Stimulated activated naive CD8-positive, alpha-beta T cell treated with anti-CD3 and anti-CD28 coated beads, Interleukin-15, Interleukin-2, amounts not matched to agents 100 U/mL and 50 U/mL, for 24 hours (primary cell): Measurements from ENCODE around the gene WDR77.

Experiments used
- ATAC-seq: fragments of 150-1000 bp; cut with Tn5 transposase; one replicate; pipeline ENCODE4 v1.10.0; 2021
- DNase-seq: peaks from one replicate; pipeline ENCODE4 v3.0.0; 2021

Gene WDR77

GRCh38 chr1:111448918-111449702 is at the start of gene WDR77, which contains the start of gene ATP5PB:
TSS of gene WDR77 (minus strand) at chr1:111449256. CDS start at chr1:111449169, 87 bp downstream.
TSS of gene ATP5PB (plus strand) at chr1:111449464. CDS start at chr1:111449542, 78 bp downstream.
- peak; percentile 89 for DNase-seq
- ATAC-seq, result peak; percentile 99

DNA sequence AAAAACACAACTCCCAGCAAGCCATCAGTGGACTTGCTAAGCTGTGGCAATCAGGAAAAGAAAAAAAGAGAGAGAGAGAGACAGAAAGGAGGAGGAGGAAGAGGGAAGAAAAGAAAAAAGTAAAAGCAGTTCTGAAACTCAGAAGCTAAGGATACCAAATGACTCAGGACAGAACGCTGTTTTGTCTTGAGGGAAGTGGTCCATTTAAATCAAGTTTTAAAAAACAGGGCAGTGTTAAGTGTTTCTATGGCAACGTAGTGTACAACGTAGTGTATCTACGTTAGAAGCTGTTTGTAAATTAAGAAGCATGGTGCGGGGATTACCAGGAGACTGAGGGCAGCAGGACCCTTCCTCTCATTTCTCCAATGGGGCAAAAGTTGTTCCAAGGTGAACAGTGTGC is 48.5 kb upstream of the WDR77 start:
- DNase-seq (no peak), ATAC-seq (peak; percentile 28)

GRCh38 chr1:111496398-111496797 is 47.3 kb upstream of the WDR77 start:
- DNase-seq (no peak), ATAC-seq (peak; percentile 71)

DNA sequence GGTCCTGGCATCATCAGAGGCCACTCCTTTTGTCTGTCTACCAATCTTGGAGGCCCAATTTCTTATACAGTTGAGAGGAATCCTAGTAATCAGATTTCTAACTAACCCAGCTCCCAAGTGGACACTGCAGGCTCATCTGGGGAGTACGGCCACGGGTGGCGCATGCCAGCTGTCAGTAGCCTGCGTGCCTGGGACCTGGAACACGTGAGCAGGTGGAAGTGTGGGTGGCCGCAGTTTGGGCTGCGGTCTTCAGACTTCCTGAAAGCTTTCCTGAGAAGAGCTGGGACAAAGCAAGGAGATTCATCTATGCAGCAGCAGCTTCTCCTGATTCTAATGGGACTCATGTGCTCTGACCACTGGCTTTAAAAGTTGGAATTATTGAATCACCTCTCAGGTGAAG is 42.0 kb upstream of the WDR77 start:
- no peak for ATAC-seq
- DNase-seq, result no peak

DNA sequence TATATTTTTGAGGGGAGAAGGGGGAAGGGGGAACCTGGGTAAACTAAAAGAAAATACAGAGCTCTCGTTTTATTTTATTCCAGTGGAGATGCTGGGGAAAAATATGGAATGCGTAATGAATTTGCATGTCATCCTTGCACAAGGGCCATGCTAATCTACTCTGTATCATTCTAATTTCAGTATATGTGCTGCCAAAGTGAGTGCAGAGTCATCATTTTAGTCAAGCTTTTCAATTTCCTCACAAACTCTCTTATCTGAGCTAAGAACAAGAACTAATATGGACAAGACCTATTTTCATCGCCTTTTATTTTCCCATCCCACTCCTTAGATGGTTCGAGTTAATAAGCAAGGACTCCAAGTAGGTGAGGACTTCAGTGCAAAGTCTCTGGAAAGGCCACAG is 41.2 kb upstream of the WDR77 start:
- DNase-seq (no peak), ATAC-seq (no peak)

GRCh38 chr1:111489604-111490003 is 40.5 kb upstream of the WDR77 start:
- no peak for ATAC-seq
- no peak for DNase-seq

DNA sequence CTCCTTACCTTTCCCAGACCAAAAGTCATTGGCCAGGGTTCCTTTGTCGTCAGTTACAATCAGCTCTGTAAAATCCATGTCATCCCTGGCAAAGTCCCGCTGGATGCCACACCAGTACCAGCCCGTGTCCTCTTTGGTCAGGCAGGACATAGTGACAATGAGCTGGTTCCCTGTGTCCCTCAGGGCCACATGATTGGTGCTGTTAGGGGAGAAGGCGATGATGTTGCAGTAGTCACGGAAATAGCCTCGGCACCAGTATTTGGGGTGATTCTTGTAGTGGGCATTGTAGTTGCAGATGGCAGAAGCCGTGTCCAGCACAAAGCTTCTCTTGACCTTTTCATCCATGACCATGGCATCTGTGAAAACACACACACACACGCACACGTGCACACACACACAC is 39.6 kb upstream of the WDR77 start:
- ATAC-seq, result no peak

GRCh38 chr1:111487133-111487532 is 38.1 kb upstream of the WDR77 start:
- ATAC-seq, result no peak
- DNase-seq, result no peak

More for the DNA sequence above, 39.6 kb upstream of the WDR77 start:
- DNase-seq, result no peak

GRCh38 chr1:111486431-111486830 is 37.4 kb upstream of the WDR77 start:
- ATAC-seq (no peak), DNase-seq (no peak)

- ATAC-seq, result no peak
Measured at GRCh38 chr1:111484391-111485026, 35.5 kb upstream of the WDR77 start.

DNA sequence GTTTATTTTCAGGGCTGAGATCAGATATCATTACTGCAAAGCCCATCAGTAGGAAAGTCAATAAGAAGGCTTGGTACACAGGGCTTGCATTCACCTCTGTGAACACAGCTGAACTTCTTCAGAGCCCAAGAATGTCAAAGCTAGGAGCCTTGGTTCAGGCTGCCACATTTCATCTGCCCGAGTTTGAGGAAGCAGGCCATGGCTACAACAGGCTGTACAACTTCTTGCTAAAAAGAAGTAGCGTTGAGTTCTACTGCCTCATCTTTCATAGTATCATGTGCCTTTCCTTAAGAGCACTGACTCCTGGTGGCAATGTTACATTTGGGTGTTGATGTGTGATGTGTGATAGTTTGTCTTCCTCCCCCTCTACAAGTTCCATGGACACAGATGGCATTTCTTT is 34.8 kb upstream of the WDR77 start:
- ATAC-seq (no peak), DNase-seq (no peak)

More at GRCh38 chr1:111484391-111485026, 35.5 kb upstream of the WDR77 start:
- DNase-seq, result no peak

DNA sequence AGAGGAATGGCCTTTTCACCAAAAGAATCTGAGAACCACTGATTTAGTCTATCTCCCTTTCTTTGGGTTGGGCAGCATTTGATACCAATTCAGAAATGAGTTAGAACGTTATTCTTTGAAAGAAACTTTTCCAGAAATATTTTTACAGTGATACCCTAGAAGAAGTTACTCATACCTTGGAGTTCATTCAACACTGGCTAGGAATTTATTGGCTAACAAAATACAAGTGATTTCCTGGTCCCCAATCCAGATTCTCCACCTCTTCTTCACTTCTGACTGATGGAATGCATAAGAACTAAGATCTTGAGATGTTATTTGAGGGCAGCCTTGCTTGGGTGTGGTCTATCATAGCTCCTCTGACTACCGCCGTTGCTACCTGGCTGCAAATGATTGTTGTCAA is 34.1 kb upstream of the WDR77 start:
- DNase-seq (no peak), ATAC-seq (no peak)

DNA sequence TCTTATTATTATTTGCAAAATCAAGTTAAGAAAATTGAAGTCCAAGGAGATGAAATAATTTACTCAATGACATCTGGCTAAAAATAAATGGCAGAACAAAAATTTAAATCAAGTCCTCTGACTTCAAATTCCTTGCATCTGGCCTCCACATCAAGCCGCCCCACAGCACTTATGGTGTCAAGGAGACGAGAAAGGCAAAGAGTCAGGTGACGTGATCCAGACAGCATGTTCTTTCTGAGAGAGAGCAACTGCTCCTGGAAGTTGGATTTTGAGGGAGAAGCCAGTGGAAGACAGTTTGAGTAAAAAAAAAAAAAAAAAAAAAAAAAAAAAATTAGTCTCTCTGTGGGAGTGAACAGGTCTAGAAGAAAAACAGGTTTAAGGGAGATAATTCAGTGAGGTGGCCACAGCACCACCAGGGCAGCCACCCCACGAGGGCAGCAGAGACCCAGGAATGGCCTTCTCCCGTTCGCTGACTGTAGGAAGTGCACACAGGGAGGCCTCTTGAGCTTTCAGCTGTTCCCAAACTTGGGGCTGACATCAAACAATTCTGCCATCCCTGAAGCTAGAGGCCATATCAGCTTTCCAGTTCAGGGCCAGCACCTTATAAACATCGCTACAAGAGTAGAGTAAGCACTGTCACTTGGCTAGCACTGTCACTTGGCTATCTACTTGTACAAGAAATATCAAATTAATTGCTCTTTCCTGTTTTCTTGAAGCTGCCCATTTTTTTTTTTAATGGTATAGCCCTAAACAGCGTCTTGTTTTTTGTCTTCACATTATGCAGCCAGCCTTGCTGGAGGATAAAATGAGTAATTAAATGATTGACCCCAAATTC is 32.5 kb upstream of the WDR77 start:
- DNase-seq, result peak; percentile 72

GRCh38 chr1:111480674-111481073 is 31.6 kb upstream of the WDR77 start:
- ATAC-seq, result no peak

More for the DNA sequence above, 32.5 kb upstream of the WDR77 start:
- peak; percentile 74 for ATAC-seq

DNA sequence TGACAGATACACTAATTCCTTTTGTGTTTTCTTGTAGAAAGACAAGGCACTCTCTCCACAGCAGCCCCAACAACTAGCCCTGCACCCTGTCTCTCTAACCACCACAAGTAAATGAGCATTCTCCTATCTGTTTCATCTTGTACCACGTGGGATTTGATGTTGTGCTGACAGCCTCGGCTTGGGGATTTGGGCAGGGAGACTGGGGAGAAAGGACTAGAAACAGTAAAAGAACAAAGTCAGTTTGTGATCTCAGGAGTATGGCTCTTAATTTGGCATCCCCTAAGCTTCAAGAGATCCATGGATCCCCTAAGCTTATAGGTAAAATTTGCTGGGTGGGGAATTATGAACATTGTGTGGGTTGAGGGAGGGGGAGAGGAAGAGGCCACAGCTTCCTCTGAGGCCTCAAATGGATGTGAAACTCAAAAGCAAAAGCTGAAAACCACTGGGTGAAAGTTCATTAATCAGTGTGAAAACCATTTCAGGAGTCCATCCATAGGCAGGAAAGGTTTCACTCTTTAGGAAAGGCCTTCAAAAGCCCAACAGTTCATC is 27.8 kb upstream of the WDR77 start:
- peak; percentile 30 for DNase-seq

More at GRCh38 chr1:111480674-111481073, 31.6 kb upstream of the WDR77 start:
- DNase-seq, result no peak

GRCh38 chr1:111476214-111476613 is 27.2 kb upstream of the WDR77 start:
- ATAC-seq (no peak), DNase-seq (no peak)

More for the DNA sequence above, 27.8 kb upstream of the WDR77 start:
- peak; percentile 65 for ATAC-seq

- peak; percentile 45 for DNase-seq
- peak; percentile 84 for ATAC-seq
Measured at GRCh38 chr1:111475701-111476100, 26.6 kb upstream of the WDR77 start.

- ATAC-seq (no peak), DNase-seq (no peak)
Measured at GRCh38 chr1:111474521-111474920, 25.5 kb upstream of the WDR77 start.

- DNase-seq, result no peak
- ATAC-seq, result no peak
Measured at GRCh38 chr1:111474106-111474505, 25.1 kb upstream of the WDR77 start.

DNA sequence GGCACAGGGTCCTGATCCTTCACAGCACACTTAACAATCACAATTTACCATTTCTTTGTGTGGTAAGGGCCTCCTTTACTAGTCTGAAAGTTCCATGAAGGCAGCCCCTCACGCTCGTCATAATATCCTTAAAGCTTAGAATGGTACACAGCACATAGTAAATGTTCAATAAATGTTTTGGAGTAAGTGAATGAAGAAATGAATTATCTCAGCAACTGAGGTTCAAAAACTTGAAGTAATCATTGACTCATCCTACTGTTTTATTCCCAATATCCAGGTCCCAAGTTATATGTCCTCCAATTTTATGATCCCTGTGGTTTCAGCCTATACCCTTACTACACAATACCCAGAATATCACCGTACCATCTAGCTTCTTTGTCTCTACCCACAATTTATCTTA is 22.5 kb upstream of the WDR77 start:
- ATAC-seq (no peak), DNase-seq (no peak)

DNA sequence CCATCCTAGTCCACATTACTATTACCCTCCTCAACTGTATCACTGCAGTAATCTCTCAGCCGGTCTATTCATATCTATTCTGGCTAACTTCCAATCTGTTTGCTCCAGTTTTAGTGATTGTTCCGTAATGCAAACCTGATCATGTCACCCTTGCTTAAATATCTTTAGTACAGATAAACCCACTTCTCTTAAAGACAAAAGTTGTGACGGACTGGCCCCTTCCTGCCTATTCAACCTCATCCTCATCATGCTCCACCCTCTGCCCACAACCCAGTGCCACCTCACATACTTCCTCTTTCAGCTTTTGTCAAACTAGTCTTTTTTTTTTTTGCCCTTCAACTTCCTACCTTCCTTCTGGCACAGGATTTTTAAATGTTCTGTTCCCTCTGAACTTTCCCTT is 22.0 kb upstream of the WDR77 start:
- peak; percentile 66 for DNase-seq
- peak; percentile 74 for ATAC-seq

- ATAC-seq (no peak), DNase-seq (no peak)
Measured at GRCh38 chr1:111470596-111470995, 21.5 kb upstream of the WDR77 start.
